22Rv1 (cell line): ENCODE data around the gene SEZ6L.

Source experiments
- ZFX ChIP-seq: fragments of 450-650 bp; IDR thresholded peaks from 2 replicates; pipeline ENCODE4 v1.6.1; 2017; ENCODE audit warnings: antibody characterized with exemption, borderline replicate concordance
- TF ChIP-seq, protein P1 (sequence below): fragments of 450-650 bp; IDR thresholded peaks from 2 replicates; pipeline ENCODE4 v1.5.1; 2017; ENCODE audit warnings: mild to moderate bottlenecking

DNA sequence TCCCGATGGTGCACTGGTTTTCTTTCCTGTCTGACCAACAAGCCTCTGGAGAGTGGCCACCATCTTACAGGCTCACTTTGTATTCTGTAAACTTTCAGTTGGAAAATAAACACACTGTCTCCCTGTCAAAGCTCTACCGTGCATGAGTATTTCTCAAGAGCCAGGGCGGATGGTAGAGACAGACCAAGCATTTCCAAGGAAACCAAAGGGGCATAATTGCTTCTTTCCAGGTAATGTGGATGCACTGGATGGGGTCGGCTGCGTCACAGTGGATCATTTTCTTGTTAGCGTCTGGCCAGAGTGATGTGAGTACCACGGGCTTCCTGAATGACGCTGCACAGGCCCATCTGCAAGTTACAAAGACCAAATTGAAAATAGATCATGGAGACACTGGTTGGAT, 5.1 kb upstream of the SEZ6L start:
- TF ChIP-seq, protein P1, sequence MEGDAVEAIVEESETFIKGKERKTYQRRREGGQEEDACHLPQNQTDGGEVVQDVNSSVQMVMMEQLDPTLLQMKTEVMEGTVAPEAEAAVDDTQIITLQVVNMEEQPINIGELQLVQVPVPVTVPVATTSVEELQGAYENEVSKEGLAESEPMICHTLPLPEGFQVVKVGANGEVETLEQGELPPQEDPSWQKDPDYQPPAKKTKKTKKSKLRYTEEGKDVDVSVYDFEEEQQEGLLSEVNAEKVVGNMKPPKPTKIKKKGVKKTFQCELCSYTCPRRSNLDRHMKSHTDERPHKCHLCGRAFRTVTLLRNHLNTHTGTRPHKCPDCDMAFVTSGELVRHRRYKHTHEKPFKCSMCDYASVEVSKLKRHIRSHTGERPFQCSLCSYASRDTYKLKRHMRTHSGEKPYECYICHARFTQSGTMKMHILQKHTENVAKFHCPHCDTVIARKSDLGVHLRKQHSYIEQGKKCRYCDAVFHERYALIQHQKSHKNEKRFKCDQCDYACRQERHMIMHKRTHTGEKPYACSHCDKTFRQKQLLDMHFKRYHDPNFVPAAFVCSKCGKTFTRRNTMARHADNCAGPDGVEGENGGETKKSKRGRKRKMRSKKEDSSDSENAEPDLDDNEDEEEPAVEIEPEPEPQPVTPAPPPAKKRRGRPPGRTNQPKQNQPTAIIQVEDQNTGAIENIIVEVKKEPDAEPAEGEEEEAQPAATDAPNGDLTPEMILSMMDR, result no peak
- TF ChIP-seq ZFX, result no peak
